SW 1271 (cell line): ENCODE measurements around the gene NRXN3.
"Not testable (repeated sequence)": the region's sequence is repeated elsewhere in the genome, so short reads cannot be mapped to it uniquely, and the experiment has no call there.

Experiments used
- DNase-seq, 2 experiments: peaks; one replicate each; lab custom pipeline; 2025; lab: John Stamatoyannopoulos, UW

The NRXN3 gene

DNA sequence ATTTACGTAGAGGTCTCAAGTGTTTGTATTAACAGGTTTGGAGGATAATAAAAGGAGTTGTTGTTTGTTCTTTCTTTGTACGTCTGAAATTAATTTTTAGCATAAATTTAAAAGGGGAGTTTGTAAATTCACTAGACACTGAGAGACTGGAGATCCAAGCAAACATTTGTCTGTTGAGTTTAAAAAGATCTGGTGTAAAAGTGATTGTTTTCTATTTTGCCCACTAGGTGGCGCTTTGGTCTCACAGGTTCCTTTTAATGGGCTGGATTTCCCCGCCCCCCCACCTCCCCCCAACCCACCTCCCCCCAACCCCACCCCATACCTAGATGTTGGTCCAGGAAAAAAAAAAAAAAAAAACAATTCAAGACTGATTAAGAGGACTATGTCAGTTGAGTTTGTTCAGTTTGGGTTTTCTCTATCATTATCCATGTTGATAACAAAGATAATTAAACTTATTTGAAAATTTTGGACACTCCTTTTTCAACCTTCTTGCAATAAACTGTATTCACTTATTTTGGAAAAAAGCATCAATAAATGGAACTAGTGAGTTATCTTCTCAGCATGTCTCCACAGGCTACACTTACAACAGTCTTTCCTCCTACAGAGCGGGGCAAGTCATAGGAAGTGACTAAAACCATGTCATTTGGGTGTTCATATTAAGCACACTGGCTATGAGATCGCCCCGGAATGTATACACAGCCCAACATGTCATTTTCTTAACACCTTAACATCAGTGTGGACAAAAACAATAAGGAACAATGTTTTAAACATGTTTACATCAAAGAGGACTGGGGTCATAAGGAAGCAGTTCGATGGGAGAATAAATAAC is 841.1 kb downstream of the NRXN3 start:
- DNase-seq = peak in 1 of 2 experiments; percentile 63

DNA sequence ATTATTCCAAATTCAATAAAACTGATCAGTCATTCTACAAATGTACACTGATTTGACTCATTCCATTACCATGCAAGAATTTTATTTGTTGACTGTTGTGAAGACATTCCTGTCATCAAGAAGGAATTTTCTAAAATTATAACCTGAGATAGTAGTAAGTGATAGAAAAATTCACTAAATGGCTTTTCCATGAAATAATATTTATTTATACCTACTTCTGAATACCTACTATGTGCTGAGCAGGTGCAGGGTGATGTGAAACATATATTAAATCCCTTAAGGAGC is 841.7 kb downstream of the NRXN3 start:
- peak in 1 of 2 experiments; percentile 62 for DNase-seq

DNA sequence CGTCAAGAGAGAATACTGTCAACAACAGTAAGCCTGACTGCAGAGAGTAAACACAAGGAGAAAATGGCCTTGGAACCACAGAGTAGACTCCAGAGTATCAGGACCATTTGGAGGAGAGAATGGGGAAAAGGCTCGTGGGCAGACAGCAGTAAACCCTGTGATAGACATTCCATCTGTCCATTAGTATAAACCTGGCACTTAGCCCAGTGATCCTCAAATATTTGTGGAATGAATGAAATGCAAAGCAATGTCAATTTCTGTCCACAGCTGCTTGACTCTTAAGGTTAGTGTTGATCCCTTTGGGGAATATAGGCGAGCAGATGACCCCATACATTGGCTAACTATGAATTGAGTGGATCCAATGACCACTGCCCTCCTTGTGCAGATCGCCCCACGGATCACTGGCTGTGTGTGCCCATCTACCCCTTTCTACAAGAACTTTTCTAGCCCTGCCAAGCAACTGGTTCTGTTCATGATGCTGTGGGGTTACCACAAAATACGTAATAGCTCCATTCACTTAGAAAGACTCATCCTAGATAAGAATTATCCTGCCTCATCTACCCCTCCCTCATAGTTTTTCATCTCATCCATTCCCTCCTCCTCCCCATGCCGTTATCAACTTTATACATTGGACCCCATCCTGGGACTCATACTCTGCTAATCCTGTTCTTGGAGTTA is 846.8 kb downstream of the NRXN3 start:
- peak in 1 of 2 experiments; percentile 34 for DNase-seq

DNA sequence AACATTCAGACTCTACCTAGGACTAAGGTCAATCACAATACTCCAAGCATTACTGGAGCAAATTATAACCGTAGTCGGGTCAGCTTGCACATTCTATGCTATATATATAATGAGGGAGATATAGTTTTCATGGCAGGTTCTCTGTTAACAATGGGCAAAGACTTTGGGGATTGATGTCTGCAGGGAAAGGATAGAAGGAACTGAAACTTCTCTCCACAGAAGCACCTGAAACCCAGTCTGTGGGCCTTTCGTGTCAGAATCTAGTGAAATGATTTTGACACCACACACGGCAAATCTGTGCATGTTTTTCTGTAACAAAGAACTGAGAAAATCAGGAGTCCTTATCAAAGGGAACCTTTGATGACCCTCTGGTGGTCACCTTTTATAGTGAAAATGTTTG is 847.4 kb downstream of the NRXN3 start:
- DNase-seq = no peak

DNA sequence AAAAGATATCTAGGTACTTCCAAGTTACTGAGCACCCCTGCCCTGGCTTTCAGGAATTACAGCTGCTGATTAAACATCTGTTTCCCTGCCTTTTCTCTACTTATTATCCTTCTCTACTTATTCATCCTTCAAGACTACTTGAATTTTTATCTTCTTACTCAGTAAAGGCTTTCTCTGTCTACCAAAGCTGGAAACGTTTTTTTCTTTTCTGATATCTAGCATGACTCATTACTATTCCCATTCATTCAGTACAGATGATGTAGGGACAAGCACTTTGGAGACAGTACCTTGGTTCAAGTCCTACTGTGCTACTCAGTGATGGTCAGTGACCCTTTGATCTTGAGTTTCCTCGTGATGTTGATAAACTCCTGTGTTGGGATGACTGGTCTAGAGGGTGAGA is 848.7 kb downstream of the NRXN3 start:
- peak in 1 of 2 experiments; percentile 7 for DNase-seq

DNA sequence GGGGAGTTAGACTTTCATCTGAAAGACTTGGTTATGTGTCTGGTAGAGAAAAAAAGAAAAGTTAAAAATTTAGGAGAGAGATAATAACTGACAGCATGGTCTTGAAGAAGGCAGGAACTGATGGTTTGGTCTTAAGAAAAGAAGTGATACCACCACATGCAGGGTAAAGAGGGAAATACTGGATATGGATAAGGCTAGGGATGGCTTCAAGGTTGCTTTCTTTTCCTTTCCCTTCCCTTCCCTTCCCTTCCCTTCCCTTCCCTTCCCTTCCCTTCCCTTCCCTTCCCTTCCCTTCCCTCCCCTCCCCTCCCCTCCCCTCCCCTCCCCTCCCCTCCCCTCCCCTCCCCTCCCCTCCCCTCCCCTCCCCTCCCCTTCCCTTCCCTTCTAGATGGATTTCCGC is 849.7 kb downstream of the NRXN3 start:
- DNase-seq = not testable (repeated sequence)

DNA sequence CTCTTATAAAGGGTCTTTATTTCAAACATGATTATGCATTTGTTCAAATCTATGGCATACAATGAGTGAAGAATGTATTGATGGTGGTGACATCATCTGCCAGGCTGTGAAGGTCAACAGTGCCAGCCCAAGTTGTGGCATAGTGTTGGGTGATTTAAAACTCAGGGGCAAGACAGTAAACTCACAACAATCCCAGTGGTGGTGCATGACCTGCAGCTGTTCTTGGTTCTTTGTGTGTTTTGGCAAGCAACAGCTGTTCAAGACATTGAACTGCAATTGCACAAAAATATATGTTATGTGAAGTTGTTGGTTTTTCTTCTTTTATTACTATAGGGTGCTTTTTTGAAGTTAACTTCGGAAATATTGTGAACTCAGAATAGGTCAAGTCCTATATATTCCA is 851.6 kb downstream of the NRXN3 start:
- DNase-seq = no peak

DNA sequence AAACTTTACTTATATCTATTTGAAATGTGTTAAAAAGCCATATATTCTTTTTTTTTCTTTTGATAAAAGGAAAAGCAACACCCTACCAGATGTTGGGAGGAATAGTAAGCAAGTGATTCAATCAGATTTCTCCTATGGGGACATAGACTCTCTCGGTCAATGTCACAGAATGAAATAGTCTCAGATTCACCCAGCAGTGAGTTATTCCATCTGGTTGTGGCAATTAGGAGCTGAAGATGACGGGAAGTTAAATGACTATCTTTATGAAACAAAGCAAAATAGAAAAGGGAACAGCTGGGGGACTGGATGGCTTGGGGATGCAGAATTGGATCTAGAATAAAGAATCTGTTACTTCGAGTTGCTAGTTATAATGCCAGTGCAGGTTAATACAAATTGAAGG is 857.0 kb downstream of the NRXN3 start:
- DNase-seq = no peak

DNA sequence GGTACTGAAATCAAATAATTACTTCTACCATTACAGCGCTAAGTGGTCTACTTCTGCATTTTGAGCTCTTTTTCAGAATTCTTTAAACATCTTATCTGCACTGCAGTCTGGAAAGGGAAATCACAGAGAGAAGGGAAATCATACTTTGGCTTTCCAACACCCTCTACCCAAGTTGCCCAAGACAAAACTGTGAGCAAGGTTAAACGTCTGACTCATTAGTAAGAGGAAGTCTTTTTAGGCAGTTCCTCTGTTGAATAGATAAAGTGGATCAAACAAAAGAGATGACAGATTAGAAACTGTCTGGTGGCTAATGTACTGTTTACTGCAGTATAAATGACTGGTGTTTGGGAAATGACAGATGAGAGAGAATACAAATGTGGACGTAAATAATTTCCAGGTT is 858.1 kb downstream of the NRXN3 start:
- no peak for DNase-seq

DNA sequence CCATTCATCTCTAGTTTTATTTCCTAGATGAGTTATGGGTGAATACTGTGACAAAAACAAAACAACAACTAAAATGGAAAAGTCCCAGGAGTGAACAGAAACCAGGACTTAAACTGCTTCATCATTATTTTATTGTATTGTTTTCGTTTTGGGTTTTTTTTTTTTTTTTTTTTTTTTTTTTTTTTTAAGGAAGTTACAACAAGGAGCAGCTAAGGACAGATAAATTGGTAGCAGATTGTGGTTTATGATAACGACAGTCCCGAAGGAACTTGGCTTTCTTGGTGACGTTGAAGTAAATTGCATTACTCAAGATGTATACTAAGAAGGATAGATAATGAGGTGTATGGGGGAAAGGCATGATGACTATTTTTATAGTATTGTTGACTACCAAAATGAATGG is 866.3 kb downstream of the NRXN3 start:
- no peak for DNase-seq

DNA sequence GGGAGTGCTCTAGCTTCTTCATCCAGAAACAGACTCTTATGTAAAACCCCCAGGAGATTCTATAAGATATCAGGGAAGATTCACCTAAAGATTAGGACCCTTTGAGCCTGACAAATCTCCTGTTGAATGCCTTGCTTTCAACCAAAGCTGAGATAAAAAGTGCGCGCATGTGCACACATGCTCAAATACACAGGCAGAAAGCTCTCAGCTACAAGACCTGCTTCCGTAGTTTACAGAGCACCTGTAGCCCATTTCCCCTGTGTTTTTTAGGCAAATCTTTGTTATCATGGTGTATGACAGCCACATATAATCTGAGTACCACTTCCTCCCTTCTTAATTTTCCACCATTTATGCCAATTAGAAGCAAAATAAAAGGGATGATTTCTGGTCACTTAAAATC is 866.9 kb downstream of the NRXN3 start:
- DNase-seq = no peak

DNA sequence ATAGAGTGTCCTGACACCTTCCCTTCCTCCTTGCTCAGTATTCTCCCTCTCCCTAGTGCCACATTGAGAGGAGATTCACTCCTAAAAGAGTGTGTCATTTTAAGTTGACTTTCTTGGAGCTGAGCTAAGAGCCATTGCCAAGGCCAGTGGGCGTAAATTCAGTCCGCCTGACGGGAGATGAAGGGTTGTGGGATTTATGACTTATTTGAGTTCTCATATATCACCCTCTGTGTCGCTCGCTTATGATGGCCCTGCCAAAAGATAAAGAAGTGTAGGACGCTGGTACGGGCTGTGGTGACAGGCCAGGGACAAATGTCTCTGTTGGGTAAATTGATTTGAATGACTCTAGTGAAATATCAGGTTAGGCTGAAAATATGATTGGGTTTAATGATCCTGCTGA is 867.4 kb downstream of the NRXN3 start:
- no peak for DNase-seq

DNA sequence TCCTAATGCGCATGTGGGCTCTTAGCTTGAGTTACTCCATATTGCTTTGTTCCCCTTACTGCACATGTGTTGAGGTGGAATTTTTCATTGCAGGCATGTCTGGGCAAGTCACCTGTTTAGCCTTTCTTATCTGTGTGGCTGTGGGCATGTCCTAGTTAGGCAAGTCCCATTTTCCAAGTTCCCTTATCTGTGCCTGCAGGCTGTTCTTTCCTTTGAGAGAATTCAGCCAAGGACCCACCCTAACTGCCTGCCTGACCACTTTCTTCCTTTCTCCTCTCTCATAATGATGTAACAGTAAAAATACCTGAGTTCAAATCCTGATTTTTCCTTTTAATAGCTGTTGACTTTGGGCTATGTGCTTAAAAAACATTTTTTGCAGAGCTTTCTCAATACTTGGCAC is 870.6 kb downstream of the NRXN3 start:
- no peak for DNase-seq

DNA sequence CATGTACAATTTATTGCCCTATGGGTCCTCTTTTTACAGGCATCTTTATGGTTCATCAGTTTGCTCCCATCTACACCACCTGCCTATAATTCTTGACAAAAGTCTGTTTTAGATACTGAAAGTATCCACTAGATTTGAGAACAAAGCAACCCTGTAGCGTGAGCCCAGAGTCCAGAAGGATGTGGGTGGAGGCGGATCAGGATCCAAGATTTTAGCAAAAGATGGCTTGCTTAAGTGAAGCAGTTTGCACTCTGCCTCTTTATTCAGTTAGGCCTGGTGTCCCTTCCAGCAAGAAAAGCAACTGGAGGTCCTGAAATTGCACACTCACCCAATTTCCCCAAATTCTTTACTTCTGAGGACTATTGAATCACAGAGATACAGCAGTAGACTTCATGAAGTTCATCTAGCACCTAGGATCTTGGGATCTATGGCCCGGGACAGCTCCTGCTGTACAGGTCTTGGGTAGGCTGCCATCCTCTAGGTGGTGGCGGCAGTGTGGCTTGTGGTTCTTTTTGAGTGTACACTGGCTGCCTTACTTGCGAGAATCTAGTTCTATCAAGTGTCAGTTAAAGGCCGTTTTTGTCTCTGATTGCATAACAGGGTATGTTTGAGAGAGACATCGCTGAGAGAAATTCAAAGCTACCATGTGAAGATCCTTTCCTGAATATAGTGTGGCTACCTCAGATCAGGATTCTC is 873.2 kb downstream of the NRXN3 start:
- no peak for DNase-seq

DNA sequence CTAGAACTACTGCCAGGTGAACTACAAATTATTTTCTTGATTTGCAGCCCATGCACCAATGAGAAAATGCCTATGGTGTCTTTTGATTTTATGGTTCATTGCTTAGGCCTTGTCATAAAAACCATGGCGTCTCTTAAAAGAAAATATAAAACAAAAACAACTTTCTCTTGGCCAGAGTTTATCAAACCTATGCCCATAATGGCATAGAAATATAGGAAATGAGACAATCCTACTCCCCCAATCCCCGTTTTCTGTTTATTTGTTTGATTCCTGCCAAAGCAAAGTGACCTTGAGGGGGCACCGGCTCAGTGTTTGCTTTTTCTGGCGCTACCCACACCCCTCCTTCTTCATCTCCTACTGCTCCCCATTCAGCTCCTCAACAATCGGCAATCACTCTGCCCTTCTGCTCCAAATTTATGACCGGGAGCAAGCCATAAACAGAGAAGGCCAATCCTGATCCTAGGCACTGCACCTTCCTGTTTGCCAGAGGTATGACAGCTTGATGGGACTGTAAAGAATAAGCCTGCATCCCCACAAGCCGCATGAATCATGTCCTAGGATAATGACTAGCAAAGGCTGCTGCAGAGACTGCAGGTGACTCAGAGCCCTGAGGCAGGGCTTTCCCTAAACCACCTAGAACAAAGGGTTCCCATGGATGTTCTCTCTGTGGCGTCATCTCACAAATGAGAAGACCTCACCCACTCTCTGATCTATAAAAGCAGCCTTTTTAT is 874.9 kb downstream of the NRXN3 start:
- no peak for DNase-seq

DNA sequence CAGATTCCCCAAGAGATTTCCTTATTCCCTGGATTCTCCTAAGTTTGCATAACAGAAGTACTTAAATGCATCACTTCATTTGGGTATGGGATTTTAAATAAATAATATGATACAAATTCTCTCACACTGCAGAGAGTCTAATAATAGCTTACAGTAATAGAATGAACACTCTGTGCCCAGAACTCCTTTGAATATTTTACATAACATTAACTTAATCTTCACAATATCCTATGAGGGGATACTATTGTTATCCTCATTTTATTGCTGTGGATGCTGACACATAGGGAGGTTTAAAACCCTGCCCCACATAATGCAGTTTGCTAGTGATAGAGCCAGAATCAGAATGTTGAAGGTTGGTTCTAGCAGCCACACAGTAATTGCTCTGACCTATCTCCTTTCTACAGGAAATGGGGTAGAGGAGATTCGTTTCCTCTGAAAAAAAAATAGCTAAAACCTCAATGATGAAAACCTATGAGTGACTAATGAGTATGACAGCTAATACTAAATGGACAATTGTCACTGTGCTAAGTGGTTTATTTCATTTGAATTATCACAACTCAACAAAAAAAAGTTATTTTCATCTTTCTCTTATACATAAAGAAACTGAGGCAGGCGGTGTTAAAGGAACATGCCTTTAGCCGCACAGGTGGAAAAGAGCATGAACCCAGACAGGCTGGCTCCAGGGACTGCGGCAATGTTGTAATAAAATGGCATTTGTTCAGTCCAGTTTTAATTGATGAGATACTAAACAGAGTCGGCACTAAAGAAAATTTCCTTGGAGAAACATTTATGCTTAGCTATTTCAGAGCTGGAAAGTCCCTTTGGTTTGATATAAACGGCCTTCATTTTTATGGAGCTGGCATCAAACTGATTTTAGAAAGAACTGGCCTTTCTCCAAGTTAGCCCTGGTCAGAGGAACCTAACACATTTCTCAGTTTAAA is 880.9 kb downstream of the NRXN3 start:
- no peak for DNase-seq

DNA sequence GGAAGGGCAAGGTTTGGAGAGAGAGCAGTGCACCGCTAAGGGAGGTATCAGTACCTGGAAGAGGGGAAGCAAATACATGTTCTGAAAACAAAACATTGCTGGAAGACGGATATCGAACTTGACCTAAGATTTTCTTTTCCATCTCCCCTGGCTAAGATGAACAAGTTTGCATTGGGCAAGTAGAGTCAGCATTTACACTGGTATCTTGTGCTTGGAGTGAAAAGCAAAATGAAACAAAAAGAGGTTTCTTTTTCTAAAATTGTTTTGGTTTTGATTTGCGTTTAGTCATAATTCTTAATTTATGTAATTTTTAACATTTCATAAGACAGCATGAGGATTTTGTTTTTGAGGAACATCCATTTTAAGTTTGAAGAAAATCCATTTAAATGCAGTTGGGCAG is 881.6 kb downstream of the NRXN3 start:
- no peak for DNase-seq

DNA sequence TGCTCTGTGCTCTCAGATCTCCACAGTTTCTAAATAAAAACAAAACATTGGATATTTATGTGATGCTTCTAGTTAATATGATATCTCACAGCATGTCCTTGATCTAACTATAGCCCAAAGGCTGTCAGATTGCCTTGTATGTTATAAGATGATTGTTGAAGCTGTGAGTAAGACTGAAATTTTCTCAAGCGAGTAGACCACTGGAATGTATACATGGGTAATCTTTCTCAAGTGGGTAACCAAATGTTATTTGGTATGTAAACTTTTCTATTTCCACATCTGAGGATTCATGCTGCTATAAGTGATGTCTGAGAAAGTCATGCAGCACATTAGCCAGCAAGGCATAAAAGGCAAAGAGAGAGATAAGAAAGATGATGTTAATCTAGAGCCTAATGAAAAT is 886.7 kb downstream of the NRXN3 start:
- no peak for DNase-seq

DNA sequence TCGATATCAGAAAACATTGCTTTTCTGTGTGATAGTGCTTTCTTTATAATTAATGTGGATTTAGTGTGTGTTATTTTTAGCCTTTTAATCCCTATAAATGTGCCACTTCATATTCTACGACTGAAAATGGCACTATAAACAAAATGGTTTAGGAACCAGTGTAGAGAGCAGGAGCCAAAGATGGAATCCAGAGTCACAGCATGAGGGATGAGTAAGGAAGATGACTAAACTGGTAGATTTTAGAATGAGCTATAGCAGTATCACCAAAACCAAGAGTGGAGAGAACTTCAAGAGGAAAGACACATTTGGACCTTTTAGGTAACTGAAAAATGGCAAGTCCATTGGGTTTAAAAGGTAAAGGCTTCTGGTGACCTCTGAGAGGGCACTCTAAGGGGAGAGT is 887.2 kb downstream of the NRXN3 start:
- DNase-seq = no peak

DNA sequence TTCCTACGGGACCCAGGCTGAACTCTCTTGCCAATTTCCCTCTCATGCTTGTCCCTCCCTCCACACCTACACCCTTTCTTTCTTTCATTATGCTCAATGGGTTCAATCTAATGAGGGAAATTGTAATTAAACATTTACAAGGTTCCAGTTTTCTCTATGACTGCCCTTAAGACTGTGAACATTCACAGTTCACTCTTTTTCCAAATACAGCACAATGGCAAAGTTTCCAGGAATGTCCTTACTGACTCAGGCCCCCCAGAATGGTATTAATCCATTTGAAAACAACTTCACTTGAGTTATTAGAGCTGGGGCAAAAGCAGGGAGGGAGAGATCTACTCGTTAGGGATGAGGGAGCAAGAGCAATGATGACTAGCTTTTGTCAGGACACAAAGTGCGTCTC is 892.1 kb downstream of the NRXN3 start:
- no peak for DNase-seq

DNA sequence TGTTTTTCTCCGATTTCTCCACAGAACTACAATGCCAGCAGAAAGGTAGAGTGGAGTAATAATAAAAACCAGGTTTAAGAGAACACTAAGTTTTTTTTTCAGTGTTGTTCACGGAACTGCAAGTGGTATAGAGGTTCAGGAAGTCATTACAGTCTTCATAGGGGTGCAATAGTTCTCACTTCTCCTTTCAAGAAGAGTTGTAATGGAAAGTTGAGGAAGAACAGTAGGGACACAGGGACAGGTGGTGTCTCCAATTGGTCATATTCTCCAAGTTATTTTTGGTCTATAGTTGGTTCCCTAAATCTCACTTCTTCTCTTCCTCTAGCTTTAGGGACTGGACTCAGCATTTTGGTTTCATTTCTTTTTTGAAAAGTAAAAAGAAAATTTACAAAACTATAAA is 894.0 kb downstream of the NRXN3 start:
- no peak for DNase-seq
